GM12892 (cell line): ENCODE measurements around the gene TSEN15.

Experiments used
- POLR2A ChIP-seq: IDR thresholded peaks from 2 replicates; pipeline ENCODE4 v1.6.1; 2011; ENCODE audit warnings: low read depth, low read length, control low read depth
- POLR2AphosphoS5 ChIP-seq: IDR thresholded peaks from 2 replicates; pipeline ENCODE4 v1.6.1; 2011; ENCODE audit warnings: low read depth, low read length, control low read depth
- TAF1 ChIP-seq: IDR thresholded peaks from 2 replicates; pipeline ENCODE4 v1.6.1; 2011; ENCODE audit warnings: low read depth, mild to moderate bottlenecking, control low read depth, low read length, borderline replicate concordance

- TF ChIP-seq POLR2AphosphoS5 (no peak), POLR2A (no peak), TAF1 (no peak)
Observed at GRCh38 chr1:184005506-184005905, 46.0 kb upstream of the TSEN15 start.
